ENCODE results near the gene IL17REL. TPM values are rescaled to one million over a fixed set of nuclear protein-coding genes. Genes with fewer than 3 reads are reported as not detected.

Gene IL17REL
- total and polyA plus RNA-seq, 12 donors = not detected

- intact Hi-C loops (cut with DNase I) = no loop called here
- 82 to 90% (median 86%) methylated on average over 17 to 24 of the region's 24 CpGs for WGBS, 4 donors
- no peak for DNase-seq
- Histone ChIP-seq H3K9me3 (replicated peaks in 1 of 3) (no peaks in the 10 kb centered on the region), H3K4me3 (no peak overlapping the region), H3K4me1 (replicated peaks in 1 of 2) (no peaks in the 10 kb centered on the region), H3K36me3 (replicated peaks in 1 of 2) (no peaks in the 10 kb centered on the region), H3K27ac (no peak overlapping the region), H3K27me3 (peaks cover 29% of the 10 kb centered on the region)
- TF ChIP-seq CTCF (IDR thresholded peaks at IDR 0.05) = no peak
- TF ChIP-seq POLR2A (IDR thresholded peaks at IDR 0.05) = no peak
These were observed 4.2 kb downstream of the IL17REL start for GRCh38 chr22:50008151-50009040.

- TF ChIP-seq POLR2A (IDR thresholded peaks at IDR 0.05) (no peak), CTCF (IDR thresholded peaks at IDR 0.05) (no peak)
- Histone ChIP-seq H3K27me3 (peaks cover 19% of the 10 kb centered on the region), H3K36me3 (replicated peaks in 1 of 2) (no peaks in the 10 kb centered on the region), H3K4me1 (replicated peaks in 1 of 2) (no peaks in the 10 kb centered on the region), H3K27ac (no peak overlapping the region), H3K9me3 (replicated peaks in 1 of 3) (no peaks in the 10 kb centered on the region), H3K4me3 (no peak overlapping the region)
- WGBS, 4 donors = 73 to 95% (median 91%) methylated on average over 3 of the region's 3 CpGs
- DNase-seq = no peak
- intact Hi-C loops (cut with DNase I) = no loop called here
These were observed 5.5 kb downstream of the IL17REL start for GRCh38 chr22:50007057-50007511.

GRCh38 chr22:50004918-50005317, 7.6 kb downstream of the IL17REL start:
- H3K9me3 ChIP-seq (replicated peaks in 1 of 3) = no peaks in the 10 kb centered on the region
- intact Hi-C loops (cut with DNase I) = no loop called here
- no peaks in the 10 kb centered on the region for H3K36me3 ChIP-seq (replicated peaks in 1 of 2)
- H3K27ac ChIP-seq = no peak overlapping the region
- H3K4me1 ChIP-seq (replicated peaks in 1 of 2) = peaks cover 0 to under 1% of the 10 kb centered on the region in 2 donors
- peaks cover 15% of the 10 kb centered on the region for H3K27me3 ChIP-seq
- H3K4me3 ChIP-seq = no peak overlapping the region
- TF ChIP-seq POLR2A (IDR thresholded peaks at IDR 0.05) (no peak), CTCF (IDR thresholded peaks at IDR 0.05) (no peak)
- no peak for DNase-seq
- WGBS, 4 donors = 51 to 73% (median 65%) methylated on average over 4 of the region's 4 CpGs

- no peaks in the 10 kb centered on the region for H3K9me3 ChIP-seq (replicated peaks in 1 of 3)
- peaks cover 0 to 3% of the 10 kb centered on the region in 2 donors for H3K4me1 ChIP-seq (replicated peaks in 1 of 2)
- H3K27me3 ChIP-seq = peaks cover 14% of the 10 kb centered on the region
- H3K36me3 ChIP-seq (replicated peaks in 1 of 2) = no peaks in the 10 kb centered on the region
- WGBS, 4 donors = 63 to 75% (median 70%) methylated on average over 7 of the region's 7 CpGs
- no peak overlapping the region for H3K27ac ChIP-seq
- DNase-seq = no peak
- TF ChIP-seq POLR2A (IDR thresholded peaks at IDR 0.05) (no peak), CTCF (IDR thresholded peaks at IDR 0.05) (no peak)
- intact Hi-C loops (cut with DNase I) = no loop called here
- H3K4me3 ChIP-seq = no peak overlapping the region
These were observed 9.8 kb downstream of the IL17REL start for GRCh38 chr22:50002791-50003190.

All from adrenal gland (tissue), 12 donors.